Measurements from ENCODE around the gene DNAJC9.

GRCh38 chr10:73215749-73216148, 31.3 kb downstream of the DNAJC9 start:
- TF ChIP-seq EZH2phosphoT487 (IDR thresholded peaks at IDR 0.05; ENCODE audit: borderline replicate concordance, low read length) (no peak), CTCF (IDR thresholded peaks at IDR 0.05; ENCODE audit: low read depth, low read length, poor library complexity, severe bottlenecking) (no peak)

All from DOHH2 (cell line).